GM21526 (cell line): ENCODE measurements around the gene RANBP17.
A peak's percentile ranks its signal among the peaks of the same experiment; 100 is the strongest.
"Not testable (repeated sequence)": the region's sequence is repeated elsewhere in the genome, so short reads cannot be mapped to it uniquely, and the experiment has no call there.

Source experiments
- ATAC-seq: cut with Tn5 transposase; IDR thresholded peaks from one replicate; pipeline ENCODE4 v1.9.1; 2021; ENCODE audit warnings: moderate library complexity; ENCODE audit not compliant: unreplicated experiment, low FRiP score

The RANBP17 gene

DNA sequence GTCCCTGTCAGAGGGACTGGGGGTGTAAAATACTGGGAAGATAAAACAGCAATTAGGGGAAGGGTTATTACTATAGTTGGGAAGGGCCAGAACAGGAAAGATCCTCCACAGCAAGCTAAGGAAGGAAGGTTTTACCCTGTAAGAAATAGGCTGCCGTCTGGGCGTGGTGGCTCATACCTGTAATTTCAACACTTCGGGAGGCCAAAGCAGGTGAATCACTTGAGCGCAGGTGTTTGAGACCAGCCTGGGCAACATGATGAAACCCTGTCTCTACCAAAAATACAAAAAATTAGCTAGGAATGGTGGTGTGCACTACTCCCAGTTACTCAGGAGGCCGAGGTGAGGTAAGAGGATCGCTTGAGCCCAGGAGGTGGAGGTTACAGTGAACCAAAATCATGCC, 282.1 kb downstream of the RANBP17 start:
- ATAC-seq: no peak

DNA sequence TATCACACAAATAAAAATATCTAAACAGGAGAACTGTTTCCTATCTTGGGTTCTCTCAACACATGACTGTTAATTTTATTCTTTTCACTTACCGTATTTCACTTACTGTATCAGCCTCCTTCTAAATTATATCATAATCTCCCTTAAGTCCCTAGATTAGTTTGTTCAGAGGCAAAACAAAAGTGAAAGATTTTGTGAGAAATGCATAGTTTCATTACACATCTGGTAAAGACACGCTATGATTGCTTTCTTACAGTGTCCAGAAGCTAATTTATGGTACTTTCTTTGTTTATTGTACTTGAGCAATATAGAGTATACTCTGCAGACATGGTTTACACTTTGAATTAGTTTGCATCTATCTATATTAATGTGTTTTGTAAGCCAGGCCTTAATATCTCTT, 287.5 kb downstream of the RANBP17 start:
- peak; percentile 68 for ATAC-seq

GRCh38 chr5:171149772-171150171, 288.0 kb downstream of the RANBP17 start:
- ATAC-seq: no peak

- ATAC-seq: no peak
These were observed 290.6 kb downstream of the RANBP17 start for GRCh38 chr5:171152382-171152781.

DNA sequence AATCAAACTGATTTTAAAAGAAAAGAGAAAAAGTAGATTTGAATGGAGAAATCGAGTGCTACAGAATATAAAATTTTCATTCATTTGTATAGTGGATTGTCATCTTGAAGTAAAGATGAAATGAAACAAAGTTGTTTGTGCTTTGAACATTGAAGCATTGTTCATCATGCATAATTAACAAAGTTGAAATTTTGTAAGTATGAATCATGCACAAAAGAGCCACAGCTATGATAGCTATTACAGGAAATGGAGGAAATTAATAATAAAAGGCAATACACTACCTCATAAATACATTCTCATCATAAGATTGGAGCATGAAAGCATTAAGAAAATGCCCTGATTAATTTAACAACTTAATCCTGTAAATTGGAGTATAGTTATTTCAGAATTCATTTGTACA, 293.8 kb downstream of the RANBP17 start:
- ATAC-seq: no peak

DNA sequence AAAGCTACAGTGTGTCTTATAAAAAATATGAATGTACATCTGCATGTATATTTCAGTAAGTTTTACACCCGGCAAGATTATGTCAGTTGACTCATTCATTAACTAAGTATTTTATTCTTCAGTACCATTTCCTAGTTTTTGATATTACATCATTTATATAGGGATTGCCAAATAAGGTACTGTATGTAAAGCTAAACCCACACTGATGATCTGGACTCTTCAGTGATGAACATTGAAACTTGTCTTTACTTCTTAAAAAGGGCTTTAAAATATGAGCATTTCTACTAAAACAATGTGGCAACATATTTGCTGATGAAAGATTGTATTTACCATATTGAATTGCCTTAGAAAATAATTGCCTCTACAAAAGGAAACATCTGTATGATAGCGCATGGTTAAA, 295.5 kb downstream of the RANBP17 start:
- ATAC-seq: no peak

DNA sequence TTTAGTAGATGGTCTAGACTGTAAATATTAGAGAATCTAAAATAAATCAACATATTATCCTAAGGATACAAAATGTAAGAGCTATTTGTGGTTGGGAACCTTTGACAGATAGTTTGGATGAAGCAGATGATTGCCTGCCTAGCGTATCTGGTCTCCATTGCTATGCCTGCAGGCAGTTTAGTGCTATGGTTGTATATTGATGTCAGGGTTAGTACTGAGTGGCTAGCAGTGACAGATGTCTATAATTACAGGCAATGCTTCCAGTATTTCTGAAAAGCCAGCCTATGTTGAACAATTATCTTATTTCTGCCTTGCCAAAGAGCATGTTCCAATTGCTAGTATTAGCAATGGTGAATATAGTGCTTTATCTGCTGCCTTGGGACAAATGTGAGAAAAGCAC, 296.0 kb downstream of the RANBP17 start:
- ATAC-seq: no peak

- no peak for ATAC-seq
These were observed 296.8 kb downstream of the RANBP17 start for GRCh38 chr5:171158581-171158980.

DNA sequence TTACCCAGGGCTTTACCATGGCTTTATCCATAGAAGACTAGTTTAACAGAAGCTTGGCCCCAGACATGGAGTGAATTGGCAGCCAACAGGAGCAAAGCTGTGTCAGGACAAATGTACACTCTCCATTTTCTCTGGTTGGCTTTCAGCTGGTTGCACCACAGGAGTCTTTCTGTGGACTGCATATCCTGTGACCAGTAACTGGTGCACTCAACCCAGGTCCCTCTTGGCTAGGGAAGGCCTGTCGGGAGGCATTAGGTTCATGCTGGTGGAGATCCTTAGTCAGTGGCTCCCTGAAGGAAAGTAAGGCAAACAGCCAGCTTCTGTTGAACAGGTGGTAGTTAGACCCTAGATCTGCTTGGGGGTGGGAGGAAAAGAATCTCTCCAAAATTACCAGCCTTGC, 300.3 kb downstream of the RANBP17 start:
- no peak for ATAC-seq

DNA sequence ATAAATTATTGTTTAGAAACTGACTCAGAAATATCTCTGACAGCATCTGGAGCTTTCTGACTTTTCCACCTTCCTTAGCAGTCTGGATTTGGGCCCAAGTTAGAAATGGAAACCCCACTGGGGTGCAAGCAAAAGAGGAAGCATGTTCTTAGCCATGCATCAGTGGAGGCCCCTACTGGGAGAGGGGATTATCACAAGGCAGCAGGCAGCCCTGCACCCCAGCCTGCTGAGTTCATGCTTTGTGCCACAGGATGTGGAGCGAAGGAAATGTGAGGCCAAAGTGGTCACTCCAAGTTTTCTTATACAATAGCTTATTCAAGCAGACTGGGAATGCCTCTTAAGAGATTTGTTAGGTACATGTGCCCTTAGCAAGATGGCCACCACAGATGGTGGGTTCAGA, 300.8 kb downstream of the RANBP17 start:
- ATAC-seq: peak; percentile 92

DNA sequence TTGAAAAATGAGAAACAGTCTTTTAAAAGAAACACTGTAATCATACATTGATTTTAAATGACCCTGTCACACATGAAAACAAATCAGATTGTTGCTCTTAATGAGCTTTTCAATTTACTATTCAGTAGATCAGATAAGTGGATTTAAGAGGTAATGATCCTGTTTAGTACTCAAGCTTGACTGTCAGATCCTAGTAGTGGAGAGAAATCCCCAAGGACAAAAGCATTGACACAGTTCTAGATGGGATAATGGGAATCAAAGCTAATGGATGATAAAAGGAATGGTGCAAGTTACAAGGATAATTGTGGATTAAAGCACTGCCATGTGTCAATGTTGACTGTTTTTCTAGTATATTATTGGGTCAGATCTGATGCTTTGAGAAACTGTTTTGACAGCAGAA, 304.9 kb downstream of the RANBP17 start:
- ATAC-seq: no peak

- ATAC-seq: no peak
These were observed 306.4 kb downstream of the RANBP17 start for GRCh38 chr5:171168171-171168570.

DNA sequence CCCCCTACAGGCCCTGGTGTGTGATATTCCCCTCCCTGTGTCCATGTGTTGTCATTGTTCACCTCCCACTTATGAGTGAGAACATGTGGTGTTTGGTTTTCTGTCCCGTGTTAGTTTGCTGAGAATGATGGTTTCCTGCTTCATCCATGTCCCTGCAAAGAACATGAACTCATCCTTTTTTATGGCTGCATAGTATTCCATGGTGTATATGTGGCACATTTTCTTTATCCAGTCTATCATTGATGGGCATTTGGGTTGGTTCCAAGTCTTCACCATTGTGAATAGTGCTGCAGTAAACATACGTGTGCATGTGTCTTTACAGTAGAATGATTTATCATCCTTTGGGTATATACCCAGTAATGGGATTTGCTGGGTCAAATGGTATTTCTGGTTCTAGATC, 313.1 kb downstream of the RANBP17 start:
- ATAC-seq: not testable (repeated sequence)

- no peak for ATAC-seq
These were observed 313.9 kb downstream of the RANBP17 start for GRCh38 chr5:171175746-171176145.

DNA sequence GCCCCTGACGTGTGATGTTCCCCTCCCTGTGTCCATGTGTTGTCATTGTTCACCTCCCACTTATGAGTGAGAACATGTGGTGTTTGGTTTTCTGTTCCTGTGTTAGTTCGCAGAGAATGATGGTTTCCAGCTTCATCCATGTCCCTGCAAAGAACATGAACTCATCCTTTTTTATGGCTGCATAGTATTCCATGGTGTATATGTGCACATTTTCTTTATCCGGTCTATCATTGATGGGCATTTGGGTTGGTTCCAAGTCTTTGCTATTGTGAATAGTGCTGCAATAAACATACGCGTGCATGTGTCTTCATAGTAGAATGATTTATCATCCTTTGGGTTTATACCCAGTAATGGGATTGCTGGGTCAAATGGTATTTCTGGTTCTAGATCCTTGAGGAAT, 316.4 kb downstream of the RANBP17 start:
- ATAC-seq: not testable (repeated sequence)

DNA sequence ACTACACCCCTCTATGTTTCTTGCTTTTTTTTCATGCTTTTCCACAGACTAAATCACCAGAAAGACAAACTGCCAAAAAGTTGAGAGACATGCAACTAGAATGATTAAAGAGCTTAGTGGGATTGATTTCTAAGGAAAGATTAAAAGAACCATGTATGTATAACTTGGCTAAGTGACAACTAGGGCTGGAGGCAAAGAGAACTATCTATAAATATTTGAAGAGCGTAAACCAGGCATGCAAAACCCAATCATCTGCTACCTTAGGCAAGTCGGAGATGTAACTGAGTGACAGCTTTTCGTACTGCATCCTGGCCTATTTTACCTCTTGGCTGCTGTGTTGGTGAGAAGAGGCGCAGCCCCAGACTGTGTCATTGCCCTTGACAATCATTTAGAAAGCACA, 326.2 kb downstream of the RANBP17 start:
- ATAC-seq: no peak

GRCh38 chr5:171189442-171189841, 327.6 kb downstream of the RANBP17 start:
- no peak for ATAC-seq

DNA sequence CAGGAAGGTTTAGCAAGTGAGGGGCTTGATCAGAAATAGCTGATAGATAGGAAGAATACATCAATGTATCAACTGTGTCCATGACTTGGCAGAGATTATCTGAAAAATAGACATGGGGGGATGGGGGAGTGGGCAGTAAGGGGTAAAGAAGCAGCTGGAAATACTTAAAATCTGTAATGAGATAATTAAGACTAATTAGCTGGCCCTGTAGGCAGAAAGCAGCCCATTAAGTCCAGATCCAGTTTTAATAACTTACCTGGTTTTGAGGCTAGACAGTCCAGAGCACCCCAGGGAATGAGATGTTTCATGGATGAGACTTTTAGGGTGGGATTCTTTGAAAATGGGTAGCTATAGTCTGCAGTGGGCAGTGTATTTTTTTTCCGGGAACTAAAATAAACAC, 330.3 kb downstream of the RANBP17 start:
- no peak for ATAC-seq

DNA sequence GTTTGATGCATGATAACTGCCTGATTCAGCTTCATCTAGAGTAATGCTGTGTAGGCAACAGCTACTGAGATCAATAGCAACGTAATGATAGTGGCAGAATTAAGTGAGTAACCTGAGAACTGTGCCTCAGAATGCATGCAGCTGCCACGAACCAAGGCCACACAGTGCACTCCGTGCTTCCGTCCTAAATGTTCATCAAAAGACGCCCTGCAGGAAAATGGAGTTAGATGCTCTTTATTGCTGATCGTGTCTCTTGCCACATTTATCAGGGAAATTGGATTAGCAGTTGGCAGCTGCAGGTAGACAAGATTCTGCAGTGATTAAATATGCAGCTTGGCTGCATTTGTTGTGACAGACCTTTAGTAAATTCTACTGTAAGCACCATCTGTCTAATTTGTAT, 339.5 kb downstream of the RANBP17 start:
- ATAC-seq: no peak

- no peak for ATAC-seq
These were observed 343.6 kb downstream of the RANBP17 start for GRCh38 chr5:171205375-171205774.

GRCh38 chr5:171207256-171207847, 345.5 kb downstream of the RANBP17 start:
- ATAC-seq: no peak

DNA sequence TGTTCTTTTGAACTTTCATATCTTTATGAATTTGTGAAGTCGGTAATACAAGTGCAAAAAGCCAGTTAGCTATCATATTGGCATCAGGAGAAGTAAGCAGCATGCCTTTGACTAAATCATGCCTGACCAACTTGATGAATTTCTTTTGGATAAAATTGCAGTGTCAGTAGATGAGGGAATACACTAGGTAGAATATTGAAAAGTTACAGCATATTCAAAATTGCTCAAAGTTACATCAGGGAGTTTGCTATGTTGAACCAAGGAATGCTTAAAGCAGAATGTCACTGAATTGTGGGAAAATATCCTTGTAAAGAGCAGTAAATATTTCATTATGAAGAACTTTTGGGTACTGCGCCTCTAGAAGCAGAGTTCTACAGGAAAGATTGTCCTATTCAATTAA, 360.1 kb downstream of the RANBP17 start:
- no peak for ATAC-seq

DNA sequence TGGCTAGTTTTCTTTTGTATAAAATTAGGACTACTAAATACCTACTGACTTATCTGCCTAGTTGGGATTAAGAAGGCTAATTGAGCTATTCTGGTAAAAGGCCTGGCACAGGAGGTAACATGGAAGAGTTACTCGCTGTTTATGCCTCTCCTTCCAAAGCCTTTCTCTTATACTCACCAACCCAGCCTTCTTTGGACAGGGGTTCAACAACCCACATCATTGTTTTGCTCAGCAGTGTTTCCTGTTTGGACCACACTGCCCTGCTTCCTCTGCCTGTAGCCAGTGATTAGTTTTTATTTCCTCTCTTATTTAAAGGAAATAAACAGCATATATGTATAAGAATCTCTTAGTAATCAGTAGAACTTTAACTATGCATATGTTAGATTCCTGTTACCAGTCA, 362.1 kb downstream of the RANBP17 start:
- ATAC-seq: no peak
